ENCODE results near the gene PAMR1. TPM values are rescaled to one million over a fixed set of nuclear protein-coding genes. Genes with fewer than 3 reads are reported as not detected.
"Not testable (repeated sequence)": the region's sequence is repeated elsewhere in the genome, so short reads cannot be mapped to it uniquely, and the experiment has no call there.

PAMR1 gene
- total RNA-seq, 1 donor from 2014 or later: 37.1 TPM

- H3K27ac ChIP-seq (ENCODE audit: low read depth, low read length): no peak overlapping the region
- H3K9ac ChIP-seq (ENCODE audit: low read depth in 1 of 3, low read length in 3 of 3): no peak overlapping the region
- no peaks in the 10 kb centered on the region for H3K36me3 ChIP-seq (ENCODE audit: control insufficient read depth in 3 of 3, insufficient read depth in 3 of 3, low read length in 3 of 3)
- peaks cover 21 to 30% (median 30%) of the 10 kb centered on the region in 3 donors for H3K27me3 ChIP-seq (ENCODE audit: control insufficient read depth in 3 of 3, insufficient read depth in 3 of 3, low read length in 3 of 3)
- no peaks in the 10 kb centered on the region for H3K9me3 ChIP-seq (ENCODE audit: control insufficient read depth in 3 of 3, low read length in 3 of 3)
- H3K4me3 ChIP-seq (ENCODE audit: low read length in 3 of 3): peak overlapping the region in 1 of 3 donors; percentile 42
- no peaks in the 10 kb centered on the region for H3K4me1 ChIP-seq (ENCODE audit: control insufficient read depth in 3 of 3, insufficient read depth in 3 of 3, low read length in 3 of 3)
These were observed 965 bp upstream of the PAMR1 start for GRCh38 chr11:35526370-35526792.

DNA sequence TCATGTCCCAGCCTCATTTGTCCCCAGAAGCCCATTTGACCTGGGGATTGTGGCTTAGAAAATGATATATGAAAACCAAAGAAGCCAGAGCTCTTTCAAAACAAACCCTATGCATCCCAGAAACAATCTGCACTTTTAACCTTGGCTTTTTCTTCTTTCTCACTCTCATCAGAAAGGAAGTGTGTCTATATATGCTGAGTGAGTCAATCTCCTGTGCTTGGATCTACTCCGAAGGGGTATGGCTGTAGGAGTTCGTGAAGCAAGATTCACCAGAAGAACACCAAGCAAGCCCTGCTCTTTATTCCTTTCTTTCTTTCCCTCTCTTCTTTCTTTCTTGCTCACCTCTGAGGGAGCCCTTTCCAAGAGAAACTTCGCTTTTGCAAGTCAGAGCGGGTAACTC, 636 bp downstream of the PAMR1 start:
- Histone ChIP-seq H3K4me3 (ENCODE audit: low read length in 3 of 3) (peak overlapping the region in 1 of 3 donors; percentile 36), H3K9me3 (ENCODE audit: control insufficient read depth in 3 of 3, low read length in 3 of 3) (no peaks in the 10 kb centered on the region), H3K27ac (ENCODE audit: low read depth, low read length) (no peak overlapping the region), H3K4me1 (ENCODE audit: control insufficient read depth in 3 of 3, insufficient read depth in 3 of 3, low read length in 3 of 3) (no peaks in the 10 kb centered on the region), H3K27me3 (ENCODE audit: control insufficient read depth in 3 of 3, insufficient read depth in 3 of 3, low read length in 3 of 3) (peaks cover 21 to 30% (median 30%) of the 10 kb centered on the region in 3 donors), H3K36me3 (ENCODE audit: control insufficient read depth in 3 of 3, insufficient read depth in 3 of 3, low read length in 3 of 3) (no peaks in the 10 kb centered on the region), H3K9ac (ENCODE audit: low read depth in 1 of 3, low read length in 3 of 3) (no peak overlapping the region)

DNA sequence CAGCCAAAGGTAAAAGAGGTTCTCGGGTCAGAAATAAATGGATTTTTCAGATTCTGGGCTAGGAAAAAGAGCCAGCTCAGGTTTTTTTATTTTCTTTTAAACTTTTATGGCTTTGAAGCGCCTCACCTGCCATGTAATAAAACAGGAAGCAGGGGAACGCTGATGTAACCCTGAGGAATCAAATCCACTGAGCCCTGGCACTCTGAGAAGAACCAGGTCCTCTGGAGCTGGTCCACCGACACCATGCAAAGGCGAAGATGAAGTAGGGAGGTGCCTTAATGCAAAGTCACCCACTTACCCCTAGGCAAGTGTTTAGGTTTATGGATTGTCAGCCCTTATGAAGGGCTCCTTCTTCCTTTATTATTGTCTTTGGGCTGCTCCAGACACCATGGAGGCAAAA, 1.6 kb downstream of the PAMR1 start:
- H3K4me3 ChIP-seq (ENCODE audit: low read length in 3 of 3): no peak overlapping the region
- H3K36me3 ChIP-seq (ENCODE audit: control insufficient read depth in 3 of 3, insufficient read depth in 3 of 3, low read length in 3 of 3): no peaks in the 10 kb centered on the region
- H3K27me3 ChIP-seq (ENCODE audit: control insufficient read depth in 3 of 3, insufficient read depth in 3 of 3, low read length in 3 of 3): peaks cover 21 to 32% (median 30%) of the 10 kb centered on the region in 3 donors
- no peaks in the 10 kb centered on the region for H3K9me3 ChIP-seq (ENCODE audit: control insufficient read depth in 3 of 3, low read length in 3 of 3)
- no peaks in the 10 kb centered on the region for H3K4me1 ChIP-seq (ENCODE audit: control insufficient read depth in 3 of 3, insufficient read depth in 3 of 3, low read length in 3 of 3)
- no peak overlapping the region for H3K27ac ChIP-seq (ENCODE audit: low read depth, low read length)
- no peak overlapping the region for H3K9ac ChIP-seq (ENCODE audit: low read depth in 1 of 3, low read length in 3 of 3)

- Histone ChIP-seq H3K4me3 (ENCODE audit: low read length in 3 of 3) (no peak overlapping the region), H3K27ac (ENCODE audit: low read depth, low read length) (no peak overlapping the region), H3K36me3 (ENCODE audit: control insufficient read depth in 3 of 3, insufficient read depth in 3 of 3, low read length in 3 of 3) (no peaks in the 10 kb centered on the region)
These were observed 2.1 kb downstream of the PAMR1 start for GRCh38 chr11:35523331-35523768.

DNA sequence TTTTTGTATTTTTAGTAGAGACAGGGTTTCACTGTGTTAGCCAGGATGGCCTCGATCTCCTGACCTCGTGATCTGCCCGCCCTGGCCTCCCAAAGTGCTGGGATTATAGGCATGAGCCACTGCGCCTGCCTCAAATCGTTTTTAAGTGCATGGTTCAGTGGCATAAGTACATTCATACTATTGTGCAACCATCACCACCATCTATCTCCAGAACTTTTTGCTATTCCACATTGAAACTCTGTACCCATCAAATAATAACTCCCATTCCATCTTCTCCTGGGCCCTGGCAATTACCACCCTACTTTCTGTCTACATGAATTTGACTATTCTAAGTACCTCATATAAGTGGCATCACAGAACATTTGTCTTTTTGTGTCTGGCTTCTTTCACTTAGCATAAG, 3.3 kb downstream of the PAMR1 start:
- H3K4me3 ChIP-seq (ENCODE audit: low read length in 3 of 3); H3K36me3 ChIP-seq (ENCODE audit: control insufficient read depth in 3 of 3, insufficient read depth in 3 of 3, low read length in 3 of 3); H3K9ac ChIP-seq (ENCODE audit: low read depth in 1 of 3, low read length in 3 of 3); H3K4me1 ChIP-seq (ENCODE audit: control insufficient read depth in 3 of 3, insufficient read depth in 3 of 3, low read length in 3 of 3); H3K27ac ChIP-seq (ENCODE audit: low read depth, low read length); H3K9me3 ChIP-seq (ENCODE audit: control insufficient read depth in 3 of 3, low read length in 3 of 3): not testable (repeated sequence)
- peaks cover 17 to 32% (median 22%) of the 10 kb centered on the region in 3 donors for H3K27me3 ChIP-seq (ENCODE audit: control insufficient read depth in 3 of 3, insufficient read depth in 3 of 3, low read length in 3 of 3)

More at GRCh38 chr11:35523331-35523768, 2.1 kb downstream of the PAMR1 start:
- H3K4me1 ChIP-seq (ENCODE audit: control insufficient read depth in 3 of 3, insufficient read depth in 3 of 3, low read length in 3 of 3): no peaks in the 10 kb centered on the region
- H3K9me3 ChIP-seq (ENCODE audit: control insufficient read depth in 3 of 3, low read length in 3 of 3): no peaks in the 10 kb centered on the region
- no peak overlapping the region for H3K9ac ChIP-seq (ENCODE audit: low read depth in 1 of 3, low read length in 3 of 3)
- H3K27me3 ChIP-seq (ENCODE audit: control insufficient read depth in 3 of 3, insufficient read depth in 3 of 3, low read length in 3 of 3): peaks cover 21 to 32% (median 30%) of the 10 kb centered on the region in 3 donors

GRCh38 chr11:35520376-35520775, 5.0 kb downstream of the PAMR1 start:
- no peaks in the 10 kb centered on the region for H3K36me3 ChIP-seq (ENCODE audit: control insufficient read depth in 3 of 3, insufficient read depth in 3 of 3, low read length in 3 of 3)
- H3K27ac ChIP-seq (ENCODE audit: low read depth, low read length): no peak overlapping the region
- no peaks in the 10 kb centered on the region for H3K4me1 ChIP-seq (ENCODE audit: control insufficient read depth in 3 of 3, insufficient read depth in 3 of 3, low read length in 3 of 3)
- H3K9ac ChIP-seq (ENCODE audit: low read depth in 1 of 3, low read length in 3 of 3): no peak overlapping the region
- H3K27me3 ChIP-seq (ENCODE audit: control insufficient read depth in 3 of 3, insufficient read depth in 3 of 3, low read length in 3 of 3): peaks cover 10 to 20% (median 10%) of the 10 kb centered on the region in 3 donors
- no peaks in the 10 kb centered on the region for H3K9me3 ChIP-seq (ENCODE audit: control insufficient read depth in 3 of 3, low read length in 3 of 3)
- H3K4me3 ChIP-seq (ENCODE audit: low read length in 3 of 3): no peak overlapping the region

- H3K4me3 ChIP-seq (ENCODE audit: low read length in 3 of 3): no peak overlapping the region
- H3K27me3 ChIP-seq (ENCODE audit: control insufficient read depth in 3 of 3, insufficient read depth in 3 of 3, low read length in 3 of 3): peaks cover 0 to 7% (median 0%) of the 10 kb centered on the region in 3 donors
- H3K4me1 ChIP-seq (ENCODE audit: control insufficient read depth in 3 of 3, insufficient read depth in 3 of 3, low read length in 3 of 3): no peaks in the 10 kb centered on the region
- H3K9ac ChIP-seq (ENCODE audit: low read depth in 1 of 3, low read length in 3 of 3): no peak overlapping the region
- no peaks in the 10 kb centered on the region for H3K9me3 ChIP-seq (ENCODE audit: control insufficient read depth in 3 of 3, low read length in 3 of 3)
- no peaks in the 10 kb centered on the region for H3K36me3 ChIP-seq (ENCODE audit: control insufficient read depth in 3 of 3, insufficient read depth in 3 of 3, low read length in 3 of 3)
- H3K27ac ChIP-seq (ENCODE audit: low read depth, low read length): no peak overlapping the region
These were observed 6.7 kb downstream of the PAMR1 start for GRCh38 chr11:35518766-35519165.

DNA sequence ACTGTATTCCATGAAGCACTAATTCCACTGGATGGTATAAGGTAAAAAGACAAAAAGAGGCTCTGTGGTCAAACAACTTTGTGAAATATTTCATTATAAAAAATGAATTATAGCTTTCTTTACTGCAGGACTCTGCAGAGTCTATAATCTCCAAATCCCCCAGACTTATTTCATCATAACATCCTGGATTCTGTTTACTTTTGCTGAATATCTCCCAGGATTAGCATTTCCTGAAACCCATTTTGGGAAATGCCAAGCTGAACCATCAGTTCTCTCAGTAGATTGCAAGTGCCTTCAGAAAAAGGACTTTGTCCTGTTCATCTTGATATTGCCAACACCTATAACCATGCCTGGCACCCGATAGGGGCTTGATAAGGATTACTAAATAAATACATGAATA, 7.9 kb downstream of the PAMR1 start:
- Histone ChIP-seq H3K4me3 (ENCODE audit: low read length in 3 of 3) (no peak overlapping the region), H3K27me3 (ENCODE audit: control insufficient read depth in 3 of 3, insufficient read depth in 3 of 3, low read length in 3 of 3) (peaks cover 0 to 3% (median 2%) of the 10 kb centered on the region in 3 donors), H3K9ac (ENCODE audit: low read depth in 1 of 3, low read length in 3 of 3) (no peak overlapping the region), H3K4me1 (ENCODE audit: control insufficient read depth in 3 of 3, insufficient read depth in 3 of 3, low read length in 3 of 3) (no peaks in the 10 kb centered on the region), H3K27ac (ENCODE audit: low read depth, low read length) (no peak overlapping the region), H3K36me3 (ENCODE audit: control insufficient read depth in 3 of 3, insufficient read depth in 3 of 3, low read length in 3 of 3) (no peaks in the 10 kb centered on the region), H3K9me3 (ENCODE audit: control insufficient read depth in 3 of 3, low read length in 3 of 3) (no peaks in the 10 kb centered on the region)

DNA sequence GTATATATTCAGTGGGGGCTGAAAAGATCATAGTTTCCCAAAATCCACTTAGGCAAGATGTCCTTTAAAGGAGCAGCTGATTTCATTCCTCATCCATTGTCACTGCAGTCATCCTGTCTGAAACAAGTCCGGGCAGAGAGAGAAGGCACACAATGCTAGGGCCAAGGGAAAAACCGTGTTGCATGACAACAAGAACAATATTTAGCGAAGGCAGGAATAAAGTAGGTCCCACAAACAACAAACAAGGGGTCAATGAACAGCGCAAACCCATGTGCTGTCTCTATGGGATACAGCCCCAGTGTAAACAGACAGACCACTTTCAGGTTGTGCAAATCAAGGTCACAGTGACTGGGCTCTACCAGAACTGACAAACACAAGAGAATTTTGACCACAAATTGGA, 9.0 kb downstream of the PAMR1 start:
- Histone ChIP-seq H3K9ac (ENCODE audit: low read depth in 1 of 3, low read length in 3 of 3) (no peak overlapping the region), H3K36me3 (ENCODE audit: control insufficient read depth in 3 of 3, insufficient read depth in 3 of 3, low read length in 3 of 3) (no peaks in the 10 kb centered on the region), H3K4me1 (ENCODE audit: control insufficient read depth in 3 of 3, insufficient read depth in 3 of 3, low read length in 3 of 3) (no peaks in the 10 kb centered on the region), H3K9me3 (ENCODE audit: control insufficient read depth in 3 of 3, low read length in 3 of 3) (no peaks in the 10 kb centered on the region), H3K27ac (ENCODE audit: low read depth, low read length) (no peak overlapping the region), H3K4me3 (ENCODE audit: low read length in 3 of 3) (no peak overlapping the region), H3K27me3 (ENCODE audit: control insufficient read depth in 3 of 3, insufficient read depth in 3 of 3, low read length in 3 of 3) (peaks cover 0 to 3% (median 2%) of the 10 kb centered on the region in 3 donors)

DNA sequence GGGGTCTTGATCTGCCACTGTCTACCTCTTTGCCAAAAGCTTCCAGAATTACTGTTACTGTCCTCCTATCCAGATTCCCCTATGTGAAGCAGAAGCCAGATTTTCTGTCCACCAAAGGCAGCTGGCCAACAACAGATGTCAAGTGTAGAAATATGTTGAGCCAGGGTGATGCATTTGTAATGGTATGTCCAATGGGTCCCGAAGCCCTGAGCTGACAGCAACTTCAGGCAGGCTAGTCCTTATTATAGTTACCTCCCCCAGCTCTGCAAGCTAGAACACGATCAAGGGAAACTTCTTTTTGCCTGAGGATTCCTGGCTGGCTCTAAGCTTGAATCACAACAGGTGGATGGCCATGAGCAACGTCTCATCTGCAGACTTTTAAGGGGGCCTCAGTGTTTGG, 10.2 kb downstream of the PAMR1 start:
- H3K9me3 ChIP-seq (ENCODE audit: control insufficient read depth in 3 of 3, low read length in 3 of 3): no peaks in the 10 kb centered on the region
- no peak overlapping the region for H3K9ac ChIP-seq (ENCODE audit: low read depth in 1 of 3, low read length in 3 of 3)
- no peak overlapping the region for H3K4me3 ChIP-seq (ENCODE audit: low read length in 3 of 3)
- H3K27me3 ChIP-seq (ENCODE audit: control insufficient read depth in 3 of 3, insufficient read depth in 3 of 3, low read length in 3 of 3): peaks cover 0 to 3% (median 2%) of the 10 kb centered on the region in 3 donors
- H3K36me3 ChIP-seq (ENCODE audit: control insufficient read depth in 3 of 3, insufficient read depth in 3 of 3, low read length in 3 of 3): no peaks in the 10 kb centered on the region
- H3K4me1 ChIP-seq (ENCODE audit: control insufficient read depth in 3 of 3, insufficient read depth in 3 of 3, low read length in 3 of 3): no peaks in the 10 kb centered on the region
- H3K27ac ChIP-seq (ENCODE audit: low read depth, low read length): no peak overlapping the region

Data from skeletal muscle tissue (tissue), 4 donors.